KMS-11 (cell line): Measurements from ENCODE around the gene THRB.

ENCODE experiments used
- H2AFZ ChIP-seq: fragments of 200-600 bp; sonication (generic); 2 replicates; pipeline ENCODE4 v1.6.1; 2016; ENCODE audit warnings: antibody characterized with exemption, mixed run types, low read depth
- H3K27ac ChIP-seq: fragments of 200-600 bp; sonication (generic); 2 replicates; pipeline ENCODE4 v1.6.1; 2016; ENCODE audit warnings: mild to moderate bottlenecking, mixed run types
- H3K27me3 ChIP-seq: fragments of 200-600 bp; sonication (generic); 2 replicates; pipeline ENCODE4 v1.6.1; 2017; ENCODE audit warnings: mild to moderate bottlenecking, low read depth, mixed run types, moderate library complexity; ENCODE audit not compliant: insufficient read depth
- H3K36me3 ChIP-seq: fragments of 200-600 bp; sonication (generic); 2 replicates; pipeline ENCODE4 v1.6.1; 2017; ENCODE audit warnings: mild to moderate bottlenecking, mixed run types; ENCODE audit not compliant: insufficient read depth
- H3K4me1 ChIP-seq: fragments of 200-600 bp; sonication (generic); 2 replicates; pipeline ENCODE4 v1.6.1; 2016; ENCODE audit warnings: mild to moderate bottlenecking, low read depth, mixed run types; ENCODE audit not compliant: poor library complexity, severe bottlenecking
- H3K4me2 ChIP-seq: fragments of 200-600 bp; sonication (generic); 2 replicates; pipeline ENCODE4 v1.7.0; 2016; ENCODE audit warnings: mild to moderate bottlenecking, mixed run types
- H3K4me3 ChIP-seq: fragments of 200-600 bp; sonication (generic); IDR thresholded peaks from 2 replicates; pipeline ENCODE4 v1.6.1; 2017; ENCODE audit warnings: low read depth, low read length, mixed read lengths; ENCODE audit not compliant: insufficient read depth
- H3K79me2 ChIP-seq: fragments of 200-600 bp; sonication (generic); 2 replicates; pipeline ENCODE4 v1.6.1; 2016; ENCODE audit warnings: low read depth, mixed run types; ENCODE audit not compliant: insufficient read depth
- H3K9ac ChIP-seq: fragments of 200-600 bp; sonication (generic); 2 replicates; pipeline ENCODE4 v1.6.1; 2016; ENCODE audit warnings: mild to moderate bottlenecking, mixed run types
- H4K20me1 ChIP-seq: fragments of 200-600 bp; sonication (generic); 2 replicates; pipeline ENCODE4 v1.6.1; 2016; ENCODE audit warnings: mild to moderate bottlenecking, mixed run types; ENCODE audit not compliant: insufficient read depth
- CTCF ChIP-seq: fragments of 200-600 bp; sonication (generic); conservative IDR thresholded peaks from 2 replicates; pipeline ENCODE4 v1.6.1; 2017; ENCODE audit warnings: low read depth, mild to moderate bottlenecking, antibody characterized with exemption, low read length, moderate library complexity, mixed read lengths

THRB gene

GRCh38 chr3:24072193-24072592, 422.5 kb downstream of the THRB start:
- Histone ChIP-seq H3K36me3 (no peaks in the 10 kb centered on the region), H3K9ac (no peak overlapping the region), H2AFZ (no peak overlapping the region), H3K27ac (no peak overlapping the region), H3K4me2 (no peak overlapping the region), H3K79me2 (no peaks in the 10 kb centered on the region), H3K4me3 (no peak overlapping the region), H3K27me3 (no peaks in the 10 kb centered on the region), H4K20me1 (no peaks in the 10 kb centered on the region), H3K4me1 (no peaks in the 10 kb centered on the region)
- TF ChIP-seq CTCF, result no peak

GRCh38 chr3:24069045-24069444, 425.6 kb downstream of the THRB start:
- no peaks in the 10 kb centered on the region for H4K20me1 ChIP-seq
- H3K4me2 ChIP-seq, result no peak overlapping the region
- no peak overlapping the region for H3K27ac ChIP-seq
- H3K79me2 ChIP-seq, result no peaks in the 10 kb centered on the region
- no peaks in the 10 kb centered on the region for H3K36me3 ChIP-seq
- no peaks in the 10 kb centered on the region for H3K4me1 ChIP-seq
- H2AFZ ChIP-seq, result no peak overlapping the region
- H3K27me3 ChIP-seq, result no peaks in the 10 kb centered on the region
- TF ChIP-seq CTCF, result no peak
- H3K4me3 ChIP-seq, result no peak overlapping the region
- no peak overlapping the region for H3K9ac ChIP-seq

GRCh38 chr3:24067483-24067882, 427.2 kb downstream of the THRB start:
- H3K4me3 ChIP-seq, result no peak overlapping the region
- no peak overlapping the region for H3K9ac ChIP-seq
- no peak overlapping the region for H3K27ac ChIP-seq
- H3K4me1 ChIP-seq, result no peaks in the 10 kb centered on the region
- H3K36me3 ChIP-seq, result no peaks in the 10 kb centered on the region
- H3K27me3 ChIP-seq, result no peaks in the 10 kb centered on the region
- no peak overlapping the region for H3K4me2 ChIP-seq
- no peak overlapping the region for H2AFZ ChIP-seq
- no peaks in the 10 kb centered on the region for H4K20me1 ChIP-seq
- no peak for TF ChIP-seq CTCF
- H3K79me2 ChIP-seq, result no peaks in the 10 kb centered on the region
